SJCRH30 (cell line): ENCODE results near the gene PPP1R16B. TPM values are rescaled to one million over a fixed set of nuclear protein-coding genes. Genes with fewer than 3 reads are reported as not detected.

ENCODE experiments used
- DNase-seq, 2 experiments: peaks; one replicate each; pipeline ENCODE4 v3.0.0-alpha.2; 2015 to 2020
- H3K27ac ChIP-seq: fragments of 250-450 bp; sonication (Bioruptor Pico); 2 replicates; pipeline ENCODE4 v1.5.1; 2020; ENCODE audit warnings: mild to moderate bottlenecking, moderate library complexity
- H3K27me3 ChIP-seq: fragments of 250-450 bp; sonication (Bioruptor Pico); 2 replicates; pipeline ENCODE4 v1.5.1; 2020; ENCODE audit warnings: mild to moderate bottlenecking, moderate library complexity
- H3K36me3 ChIP-seq: fragments of 250-450 bp; sonication (Bioruptor Pico); 2 replicates; pipeline ENCODE4 v1.5.1; 2020; ENCODE audit warnings: mild to moderate bottlenecking, moderate library complexity
- H3K4me1 ChIP-seq: fragments of 250-450 bp; sonication (Bioruptor Pico); 2 replicates; pipeline ENCODE4 v1.5.1; 2020; ENCODE audit warnings: mild to moderate bottlenecking, moderate library complexity
- H3K4me3 ChIP-seq: fragments of 250-450 bp; sonication (Bioruptor Pico); 2 replicates; pipeline ENCODE4 v1.5.1; 2020; ENCODE audit warnings: mild to moderate bottlenecking, moderate library complexity
- H3K9me3 ChIP-seq: fragments of 250-450 bp; sonication (Bioruptor Pico); replicated peaks from 2 replicates; pipeline ENCODE4 v1.5.1; 2020; ENCODE audit warnings: mild to moderate bottlenecking, moderate library complexity
- total RNA-seq: library from RNA; depleted of rRNA; stranded (reverse); fragments of >200 nt; shearing (Covaris generic); gene quantifications from 2 replicates; pipeline ENCODE4 v1.2.3, GENCODE V29; 2014

Gene PPP1R16B
- total RNA-seq, 1 experiment from 2014 or later = 36.5 TPM

- no peaks in the 10 kb centered on the region for H3K36me3 ChIP-seq
- H3K4me3 ChIP-seq = no peak overlapping the region
- no peak overlapping the region for H3K27ac ChIP-seq
- no peaks in the 10 kb centered on the region for H3K27me3 ChIP-seq
- H3K9me3 ChIP-seq = no peaks in the 10 kb centered on the region
- no peak for DNase-seq
- peaks cover 30% of the 10 kb centered on the region for H3K4me1 ChIP-seq
Observed at GRCh38 chr20:38827770-38828281, 22.3 kb downstream of the PPP1R16B start.

- H3K9me3 ChIP-seq = no peaks in the 10 kb centered on the region
- 0 out of 2 replicates have a peak, but pooled peaks cover 2% of the 10 kb centered on the region for H3K36me3 ChIP-seq
- H3K4me3 ChIP-seq = no peak overlapping the region
- H3K27me3 ChIP-seq = no peaks in the 10 kb centered on the region
- peaks cover 30% of the 10 kb centered on the region for H3K4me1 ChIP-seq
- no peak overlapping the region for H3K27ac ChIP-seq
- DNase-seq = no peak
Observed at GRCh38 chr20:38828514-38829295, 23.2 kb downstream of the PPP1R16B start.

- no peaks in the 10 kb centered on the region for H3K9me3 ChIP-seq
- DNase-seq = no peak
- H3K27me3 ChIP-seq = no peaks in the 10 kb centered on the region
- 0 out of 2 replicates have a peak, but pooled peaks cover 2% of the 10 kb centered on the region for H3K36me3 ChIP-seq
- no peak overlapping the region for H3K4me3 ChIP-seq
- peaks cover 30% of the 10 kb centered on the region for H3K4me1 ChIP-seq
- H3K27ac ChIP-seq = no peak overlapping the region
Observed at GRCh38 chr20:38829296-38829875, 23.9 kb downstream of the PPP1R16B start.

- H3K4me1 ChIP-seq = peaks cover 21% of the 10 kb centered on the region
- H3K36me3 ChIP-seq = 0 out of 2 replicates have a peak, but pooled peaks cover 2% of the 10 kb centered on the region
- no peaks in the 10 kb centered on the region for H3K9me3 ChIP-seq
- no peak for DNase-seq
- no peak overlapping the region for H3K27ac ChIP-seq
- H3K27me3 ChIP-seq = no peaks in the 10 kb centered on the region
- no peak overlapping the region for H3K4me3 ChIP-seq
Observed at GRCh38 chr20:38830356-38830755, 24.9 kb downstream of the PPP1R16B start.

GRCh38 chr20:38831049-38831691 lies 25.7 kb downstream of the PPP1R16B start:
- Histone ChIP-seq H3K4me1 (peaks cover 15% of the 10 kb centered on the region), H3K9me3 (no peaks in the 10 kb centered on the region), H3K36me3 (0 out of 2 replicates have a peak, but pooled peaks cover 2% of the 10 kb centered on the region), H3K27me3 (no peaks in the 10 kb centered on the region), H3K27ac (no peak overlapping the region), H3K4me3 (no peak overlapping the region)
- no peak for DNase-seq

GRCh38 chr20:38831995-38832620 lies 26.6 kb downstream of the PPP1R16B start:
- Histone ChIP-seq H3K9me3 (no peaks in the 10 kb centered on the region), H3K36me3 (0 out of 2 replicates have a peak, but pooled peaks cover 2% of the 10 kb centered on the region), H3K27ac (no peak overlapping the region), H3K4me1 (peaks cover 6% of the 10 kb centered on the region), H3K27me3 (no peaks in the 10 kb centered on the region), H3K4me3 (no peak overlapping the region)
- DNase-seq = no peak

GRCh38 chr20:38833154-38833856 lies 27.8 kb downstream of the PPP1R16B start:
- no peaks in the 10 kb centered on the region for H3K4me1 ChIP-seq
- no peak overlapping the region for H3K4me3 ChIP-seq
- no peaks in the 10 kb centered on the region for H3K9me3 ChIP-seq
- DNase-seq = no peak
- H3K27me3 ChIP-seq = no peaks in the 10 kb centered on the region
- H3K27ac ChIP-seq = no peak overlapping the region
- H3K36me3 ChIP-seq = 0 out of 2 replicates have a peak, but pooled peaks cover 2% of the 10 kb centered on the region

GRCh38 chr20:38833857-38834164 lies 28.3 kb downstream of the PPP1R16B start:
- H3K36me3 ChIP-seq = 0 out of 2 replicates have a peak, but pooled peaks cover 2% of the 10 kb centered on the region
- no peak overlapping the region for H3K27ac ChIP-seq
- H3K27me3 ChIP-seq = no peaks in the 10 kb centered on the region
- H3K9me3 ChIP-seq = no peaks in the 10 kb centered on the region
- no peak for DNase-seq
- no peaks in the 10 kb centered on the region for H3K4me1 ChIP-seq
- no peak overlapping the region for H3K4me3 ChIP-seq

- Histone ChIP-seq H3K36me3 (0 out of 2 replicates have a peak, but pooled peaks cover 2% of the 10 kb centered on the region), H3K4me3 (no peak overlapping the region), H3K9me3 (no peaks in the 10 kb centered on the region), H3K27ac (no peak overlapping the region), H3K4me1 (no peaks in the 10 kb centered on the region), H3K27me3 (no peaks in the 10 kb centered on the region)
- no peak for DNase-seq
Observed at GRCh38 chr20:38834868-38835267, 29.4 kb downstream of the PPP1R16B start.

- Histone ChIP-seq H3K27me3 (no peaks in the 10 kb centered on the region), H3K36me3 (0 out of 2 replicates have a peak, but pooled peaks cover 2% of the 10 kb centered on the region), H3K27ac (no peak overlapping the region), H3K9me3 (no peaks in the 10 kb centered on the region), H3K4me3 (no peak overlapping the region), H3K4me1 (no peaks in the 10 kb centered on the region)
- DNase-seq = no peak
Observed at GRCh38 chr20:38835792-38836191, 30.3 kb downstream of the PPP1R16B start.

- Histone ChIP-seq H3K27ac (no peak overlapping the region), H3K27me3 (no peaks in the 10 kb centered on the region), H3K9me3 (no peaks in the 10 kb centered on the region), H3K4me3 (no peak overlapping the region), H3K36me3 (0 out of 2 replicates have a peak, but pooled peaks cover 2% of the 10 kb centered on the region), H3K4me1 (no peaks in the 10 kb centered on the region)
- DNase-seq = no peak
Observed at GRCh38 chr20:38836991-38837390, 31.5 kb downstream of the PPP1R16B start.

GRCh38 chr20:38838326-38838725 lies 32.8 kb downstream of the PPP1R16B start:
- Histone ChIP-seq H3K9me3 (no peaks in the 10 kb centered on the region), H3K4me3 (no peak overlapping the region), H3K36me3 (no peaks in the 10 kb centered on the region), H3K27me3 (no peaks in the 10 kb centered on the region), H3K4me1 (no peaks in the 10 kb centered on the region), H3K27ac (no peak overlapping the region)
- no peak for DNase-seq

GRCh38 chr20:38839563-38839962 lies 34.1 kb downstream of the PPP1R16B start:
- H3K4me3 ChIP-seq = no peak overlapping the region
- H3K36me3 ChIP-seq = no peaks in the 10 kb centered on the region
- no peak for DNase-seq
- H3K9me3 ChIP-seq = no peaks in the 10 kb centered on the region
- H3K27ac ChIP-seq = no peak overlapping the region
- no peaks in the 10 kb centered on the region for H3K27me3 ChIP-seq
- no peaks in the 10 kb centered on the region for H3K4me1 ChIP-seq
